BE2C (cell line): ENCODE measurements around the gene IGSF9B.

Source experiments
- DNase-seq: peaks from one replicate; pipeline ENCODE4 v3.0.0-alpha.2; 2020
- H3K27me3 ChIP-seq: fragments of 250-450 bp; sonication (Bioruptor Pico); 2 replicates; pipeline ENCODE4 v1.5.1; 2020; ENCODE audit warnings: mild to moderate bottlenecking
- H3K36me3 ChIP-seq: fragments of 250-450 bp; sonication (Bioruptor Pico); 2 replicates; pipeline ENCODE4 v1.5.1; 2020; ENCODE audit warnings: mild to moderate bottlenecking
- H3K4me1 ChIP-seq: fragments of 250-450 bp; sonication (Bioruptor Pico); 2 replicates; pipeline ENCODE4 v1.5.1; 2020
- H3K4me3 ChIP-seq: 2 replicates; pipeline ENCODE4 v1.5.1; 2011; ENCODE audit warnings: low read depth, low read length
- H3K9me3 ChIP-seq: fragments of 250-450 bp; sonication (Bioruptor Pico); 2 replicates; pipeline ENCODE4 v1.5.1; 2020
- CTCF ChIP-seq: IDR thresholded peaks from 2 replicates; pipeline ENCODE4 v1.5.1; 2012; ENCODE audit warnings: mild to moderate bottlenecking, low read depth, low read length

IGSF9B gene

GRCh38 chr11:133886029-133886428, 70.7 kb downstream of the IGSF9B start:
- Histone ChIP-seq H3K9me3 (no peaks in the 10 kb centered on the region; the same call in 1 of the 2 replicates), H3K4me3 (no peak overlapping the region), H3K4me1 (no peaks in the 10 kb centered on the region), H3K36me3 (no peaks in the 10 kb centered on the region), H3K27me3 (peaks cover 3% of the 10 kb centered on the region; the same call in 1 of the 2 replicates)
- TF ChIP-seq CTCF, result no peak
- DNase-seq, result no peak

GRCh38 chr11:133872160-133872559, 84.6 kb downstream of the IGSF9B start:
- no peak overlapping the region for H3K4me3 ChIP-seq
- no peak for DNase-seq
- no peaks in the 10 kb centered on the region for H3K36me3 ChIP-seq
- H3K4me1 ChIP-seq, result no peaks in the 10 kb centered on the region
- no peaks in the 10 kb centered on the region for H3K27me3 ChIP-seq
- H3K9me3 ChIP-seq, result no peaks in the 10 kb centered on the region; the same call in 1 of the 2 replicates
- TF ChIP-seq CTCF, result no peak

GRCh38 chr11:133867456-133867855, 89.3 kb downstream of the IGSF9B start:
- Histone ChIP-seq H3K36me3 (no peaks in the 10 kb centered on the region), H3K4me3 (no peak overlapping the region)
- no peak for TF ChIP-seq CTCF

GRCh38 chr11:133865466-133865865, 91.3 kb downstream of the IGSF9B start:
- TF ChIP-seq CTCF, result no peak
- peaks cover 30% of the 10 kb centered on the region for H3K27me3 ChIP-seq
- H3K4me3 ChIP-seq, result no peak overlapping the region
- DNase-seq, result no peak
- no peaks in the 10 kb centered on the region for H3K4me1 ChIP-seq
- no peaks in the 10 kb centered on the region for H3K36me3 ChIP-seq
- no peaks in the 10 kb centered on the region; the same call in 1 of the 2 replicates for H3K9me3 ChIP-seq

More at GRCh38 chr11:133867456-133867855, 89.3 kb downstream of the IGSF9B start:
- Histone ChIP-seq H3K4me1 (no peaks in the 10 kb centered on the region), H3K27me3 (peaks cover 12% of the 10 kb centered on the region), H3K9me3 (no peaks in the 10 kb centered on the region; the same call in 1 of the 2 replicates)
- DNase-seq, result no peak

- no peak overlapping the region for H3K4me3 ChIP-seq
- H3K9me3 ChIP-seq, result no peaks in the 10 kb centered on the region
- no peak for TF ChIP-seq CTCF
- no peak for DNase-seq
- H3K36me3 ChIP-seq, result no peaks in the 10 kb centered on the region
- H3K27me3 ChIP-seq, result peaks cover 37% of the 10 kb centered on the region
- no peaks in the 10 kb centered on the region for H3K4me1 ChIP-seq
Measured at GRCh38 chr11:133864756-133865155, 92.0 kb downstream of the IGSF9B start.

GRCh38 chr11:133860151-133860550, 96.6 kb downstream of the IGSF9B start:
- Histone ChIP-seq H3K36me3 (no peaks in the 10 kb centered on the region), H3K9me3 (no peaks in the 10 kb centered on the region), H3K4me3 (no peak overlapping the region), H3K4me1 (no peaks in the 10 kb centered on the region), H3K27me3 (peaks cover 42% of the 10 kb centered on the region)
- no peak for TF ChIP-seq CTCF
- DNase-seq, result no peak
